Measurements from ENCODE around the gene SMIM1. TPM values are rescaled to one million over a fixed set of nuclear protein-coding genes. Genes with fewer than 3 reads are reported as not detected.

Gene SMIM1
- total RNA-seq, 1 experiment from 2014 or later = 5.5 TPM

GRCh38 chr1:3821447-3821846, 48.9 kb downstream of the SMIM1 start (continued):
- TF ChIP-seq ZBTB33 (IDR thresholded peaks at IDR 0.05; ENCODE audit: extremely low read depth, insufficient replicate concordance, low read length) = no peak
- no peak for TF ChIP-seq POLR2AphosphoS5 (IDR thresholded peaks at IDR 0.05; ENCODE audit: low read depth, low read length)
- no peak for TF ChIP-seq JUND (IDR thresholded peaks at IDR 0.05)

- Histone ChIP-seq H3K79me2 (ENCODE audit: insufficient read depth, low read length) (no peaks in the 10 kb centered on the region), H3K9me3 (ENCODE audit: control insufficient read depth in 1 of 2, insufficient read depth in 1 of 2, low read depth in 1 of 2, low read length in 2 of 2) (no peaks in the 10 kb centered on the region), H3K4me2 (ENCODE audit: low read length) (no peak overlapping the region), H3K4me3 (replicated peaks in 1 of 2; ENCODE audit: low read depth in 1 of 2, low read length in 2 of 2) (no peak overlapping the region), H3K27me3 (ENCODE audit: insufficient read depth, low read length) (no peaks in the 10 kb centered on the region), H3K9me2 (ENCODE audit: insufficient read depth) (no peaks in the 10 kb centered on the region), H4K20me1 (ENCODE audit: insufficient read depth) (no peaks in the 10 kb centered on the region), H3K36me3 (ENCODE audit: control insufficient read depth in 1 of 2, insufficient read depth in 2 of 2, low read length in 2 of 2) (no peaks in the 10 kb centered on the region; a peak in 2 of 4 replicates), H2AFZ (ENCODE audit: low read depth, low read length, poor library complexity, severe bottlenecking) (no peak overlapping the region), H3K27ac (ENCODE audit: low read depth, low read length) (no peak overlapping the region), H3K4me1 (ENCODE audit: control insufficient read depth in 1 of 2, insufficient read depth in 2 of 2, low read length in 2 of 2) (no peaks in the 10 kb centered on the region), H3K9ac (ENCODE audit: low read length) (no peak overlapping the region)
- DNase-seq (ENCODE audit: low read depth, low spot score) (no peak), ATAC-seq (no peak)
- TF ChIP-seq EGR1 (IDR thresholded peaks at IDR 0.05; ENCODE audit: low read depth) (no peak), ELF1 (IDR thresholded peaks at IDR 0.05; ENCODE audit: borderline replicate concordance, low read depth) (no peak), TCF7L2 (IDR thresholded peaks at IDR 0.05; ENCODE audit: borderline replicate concordance, extremely low read depth, insufficient read depth, insufficient read length) (no peak), CBX3 (IDR thresholded peaks at IDR 0.05; ENCODE audit: low read depth) (no peak), ZBTB33 (IDR thresholded peaks at IDR 0.05; ENCODE audit: extremely low read depth, insufficient replicate concordance, low read length) (no peak), ATF3 (IDR thresholded peaks at IDR 0.05) (no peak), FOSL1 (IDR thresholded peaks at IDR 0.05; ENCODE audit: low read depth) (no peak), ZFX (IDR thresholded peaks at IDR 0.05) (no peak), POLR2A (IDR thresholded peaks at IDR 0.05; ENCODE audit: borderline replicate concordance, extremely low read depth, insufficient read depth, insufficient read length) (no peak), CEBPB (IDR thresholded peaks at IDR 0.05; ENCODE audit: low read depth) (no peak)
- no TSS peak for BruUV-seq (replicated peaks)
- intact Hi-C loops (cut with micrococcal nuclease) = no loop called here
- ChIA-PET CTCF (no interaction called here), RAD21 (ENCODE audit: low non-redundant PET in 1 of 2, low total read pairs in 2 of 2, uncharacterized antibody in 2 of 2, unreplicated experiment in 2 of 2) (no interaction called here), POLR2A (no interaction called here)
Measured at GRCh38 chr1:3821908-3822307, 49.4 kb downstream of the SMIM1 start.
